ENCODE data around the gene ZNF438.
A peak's percentile ranks its signal among the peaks of the same experiment; 100 is the strongest.

ZNF438 gene

GRCh38 chr10:31025142-31025541 is 6.5 kb downstream of the ZNF438 start:
- no peak overlapping the region for H3K4me3 Mint-ChIP-seq
- no peaks in the 10 kb centered on the region for H3K27me3 Mint-ChIP-seq (ENCODE audit: low read depth)
- peaks cover 28% of the 10 kb centered on the region for H3K4me1 Mint-ChIP-seq
- TF ChIP-seq, protein P1, sequence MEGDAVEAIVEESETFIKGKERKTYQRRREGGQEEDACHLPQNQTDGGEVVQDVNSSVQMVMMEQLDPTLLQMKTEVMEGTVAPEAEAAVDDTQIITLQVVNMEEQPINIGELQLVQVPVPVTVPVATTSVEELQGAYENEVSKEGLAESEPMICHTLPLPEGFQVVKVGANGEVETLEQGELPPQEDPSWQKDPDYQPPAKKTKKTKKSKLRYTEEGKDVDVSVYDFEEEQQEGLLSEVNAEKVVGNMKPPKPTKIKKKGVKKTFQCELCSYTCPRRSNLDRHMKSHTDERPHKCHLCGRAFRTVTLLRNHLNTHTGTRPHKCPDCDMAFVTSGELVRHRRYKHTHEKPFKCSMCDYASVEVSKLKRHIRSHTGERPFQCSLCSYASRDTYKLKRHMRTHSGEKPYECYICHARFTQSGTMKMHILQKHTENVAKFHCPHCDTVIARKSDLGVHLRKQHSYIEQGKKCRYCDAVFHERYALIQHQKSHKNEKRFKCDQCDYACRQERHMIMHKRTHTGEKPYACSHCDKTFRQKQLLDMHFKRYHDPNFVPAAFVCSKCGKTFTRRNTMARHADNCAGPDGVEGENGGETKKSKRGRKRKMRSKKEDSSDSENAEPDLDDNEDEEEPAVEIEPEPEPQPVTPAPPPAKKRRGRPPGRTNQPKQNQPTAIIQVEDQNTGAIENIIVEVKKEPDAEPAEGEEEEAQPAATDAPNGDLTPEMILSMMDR (IDR thresholded peaks at IDR 0.05; ENCODE audit: unreplicated experiment in 3 of 3) = no peak
- peak overlapping the region; percentile 8 to 45 (median 31) for H3K27ac Mint-ChIP-seq
- H3K36me3 Mint-ChIP-seq (ENCODE audit: low read depth) = no peaks in the 10 kb centered on the region
- H3K9me3 Mint-ChIP-seq = no peaks in the 10 kb centered on the region

DNA sequence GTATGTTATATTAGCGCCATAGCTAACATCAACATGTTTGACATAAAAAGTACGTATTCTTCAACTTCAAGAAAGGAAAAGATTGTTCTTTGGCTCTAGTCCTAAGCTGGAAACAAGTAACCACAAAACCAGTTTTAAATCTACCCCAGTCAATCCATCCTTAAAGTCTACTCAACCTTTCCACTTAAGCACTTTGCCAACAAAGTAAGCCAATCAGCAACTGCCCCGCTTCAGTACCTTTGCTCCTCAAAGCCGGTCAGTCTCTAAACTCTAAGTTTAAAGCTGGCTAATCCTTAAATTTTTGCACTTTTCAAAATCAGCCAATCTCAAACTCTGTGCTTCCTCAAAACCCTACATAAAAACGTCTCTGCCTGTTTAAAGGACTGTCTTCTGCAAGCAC is 8.1 kb downstream of the ZNF438 start:
- Mint-ChIP-seq H3K9me3 (no peaks in the 10 kb centered on the region), H3K36me3 (ENCODE audit: low read depth) (no peaks in the 10 kb centered on the region), H3K27me3 (ENCODE audit: low read depth) (no peaks in the 10 kb centered on the region), H3K4me1 (peaks cover 29% of the 10 kb centered on the region), H3K27ac (no peak overlapping the region), H3K4me3 (no peak overlapping the region)
- TF ChIP-seq, protein P1 (IDR thresholded peaks at IDR 0.05; ENCODE audit: unreplicated experiment in 3 of 3) = no peak

DNA sequence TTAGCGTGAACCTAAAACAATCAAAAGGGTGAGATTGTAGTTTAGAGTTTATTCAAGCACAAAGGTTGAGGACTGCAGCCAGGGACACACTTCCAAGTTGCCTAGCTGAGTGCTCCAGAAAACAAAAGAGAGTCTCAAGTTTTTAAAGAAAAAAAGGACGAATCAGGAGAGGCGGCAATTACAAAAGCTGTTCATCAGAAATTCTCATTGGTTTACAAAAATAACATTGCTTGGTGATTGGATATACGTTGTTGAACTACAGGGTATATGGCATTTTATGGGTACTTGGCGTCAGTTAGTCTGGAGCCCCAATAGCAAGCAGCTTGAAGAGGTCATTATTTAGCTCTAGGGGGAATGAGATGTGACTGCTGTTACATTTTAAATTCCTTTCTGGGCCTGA is 11.5 kb downstream of the ZNF438 start:
- Mint-ChIP-seq H3K36me3 (ENCODE audit: low read depth) (no peaks in the 10 kb centered on the region), H3K9me3 (no peaks in the 10 kb centered on the region), H3K4me3 (no peak overlapping the region), H3K27me3 (ENCODE audit: low read depth) (no peaks in the 10 kb centered on the region), H3K27ac (no peak overlapping the region), H3K4me1 (peaks cover 24% of the 10 kb centered on the region)
- TF ChIP-seq, protein P1 (IDR thresholded peaks at IDR 0.05; ENCODE audit: unreplicated experiment in 3 of 3) = no peak

GRCh38 chr10:31018962-31019361 is 12.7 kb downstream of the ZNF438 start:
- H3K9me3 Mint-ChIP-seq = no peaks in the 10 kb centered on the region
- TF ChIP-seq, protein P1 (IDR thresholded peaks at IDR 0.05; ENCODE audit: unreplicated experiment in 3 of 3) = no peak
- peaks cover 22% of the 10 kb centered on the region for H3K4me1 Mint-ChIP-seq
- H3K27me3 Mint-ChIP-seq (ENCODE audit: low read depth) = no peaks in the 10 kb centered on the region
- no peak overlapping the region for H3K4me3 Mint-ChIP-seq
- H3K27ac Mint-ChIP-seq = peak overlapping the region; percentile 33 to 46 (median 38)
- H3K36me3 Mint-ChIP-seq (ENCODE audit: low read depth) = peaks cover under 1% of the 10 kb centered on the region

DNA sequence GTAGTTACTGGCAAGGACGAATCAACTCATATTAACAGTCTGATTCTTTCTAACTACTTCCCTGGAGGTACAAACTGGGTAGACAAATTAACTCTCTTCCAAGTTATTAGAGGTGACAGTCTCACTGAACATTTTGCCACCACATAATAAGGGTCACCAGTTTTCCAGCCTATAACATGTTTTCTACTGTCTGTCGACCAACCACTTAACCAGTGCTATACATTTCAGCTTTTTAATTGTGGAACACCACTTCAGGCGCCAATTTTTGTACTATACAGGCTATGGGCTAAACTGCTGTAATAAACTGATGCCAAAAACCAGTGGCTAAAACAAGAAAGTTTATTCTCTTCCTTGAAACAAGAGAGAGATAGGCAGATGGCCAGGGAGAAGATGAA is 13.3 kb downstream of the ZNF438 start:
- TF ChIP-seq, protein P1 (IDR thresholded peaks at IDR 0.05; ENCODE audit: unreplicated experiment in 3 of 3) = no peak
- Mint-ChIP-seq H3K36me3 (ENCODE audit: low read depth) (peaks cover 6% of the 10 kb centered on the region), H3K4me3 (no peak overlapping the region), H3K4me1 (peaks cover 24% of the 10 kb centered on the region), H3K27ac (peak overlapping the region in 2 of 3 experiments; percentile 33 to 38), H3K9me3 (no peaks in the 10 kb centered on the region), H3K27me3 (ENCODE audit: low read depth) (no peaks in the 10 kb centered on the region)

- peak overlapping the region in 1 of 3 experiments; percentile 33 for H3K27ac Mint-ChIP-seq
- H3K27me3 Mint-ChIP-seq (ENCODE audit: low read depth) = no peaks in the 10 kb centered on the region
- H3K4me1 Mint-ChIP-seq = peaks cover 24% of the 10 kb centered on the region
- H3K4me3 Mint-ChIP-seq = no peak overlapping the region
- H3K36me3 Mint-ChIP-seq (ENCODE audit: low read depth) = peaks cover 8% of the 10 kb centered on the region
- TF ChIP-seq, protein P1 (IDR thresholded peaks at IDR 0.05; ENCODE audit: unreplicated experiment in 3 of 3) = no peak
- H3K9me3 Mint-ChIP-seq = no peaks in the 10 kb centered on the region
These were observed 13.9 kb downstream of the ZNF438 start for GRCh38 chr10:31017534-31018355.
